HepG2 (cell line): ENCODE data around the gene HECTD1. TPM values are rescaled to one million over a fixed set of nuclear protein-coding genes. Genes with fewer than 3 reads are reported as not detected.
A peak's percentile ranks its signal among the peaks of the same experiment; 100 is the strongest.

Experiments used
- NCOA1 ChIP-seq: sonication (generic); formaldehyde crosslinking; IDR thresholded peaks from 2 replicates; pipeline ENCODE4 v1.9.0; 2021; ENCODE audit warnings: missing genetic modification reagents
- RARG ChIP-seq: sonication (generic); formaldehyde crosslinking; IDR thresholded peaks from 2 replicates; pipeline ENCODE4 v1.4.0; 2020; ENCODE audit warnings: low read depth, mild to moderate bottlenecking, missing genetic modification reagents
- RNF2 ChIP-seq: fragments of 450-650 bp; conservative IDR thresholded peaks from 2 replicates; pipeline ENCODE4 v1.6.1; 2016; ENCODE audit warnings: low read depth
- SNAPC2 ChIP-seq: sonication (generic); formaldehyde crosslinking; IDR thresholded peaks from 2 replicates; pipeline ENCODE4 v1.8.1; 2022; ENCODE audit warnings: mild to moderate bottlenecking, missing genetic modification reagents
- TCF7 ChIP-seq: sonication (generic); IDR thresholded peaks from 2 replicates; pipeline ENCODE4 v1.6.1; 2016; ENCODE audit warnings: antibody characterized with exemption, low read depth
- ZNF484 ChIP-seq: sonication (generic); formaldehyde crosslinking; IDR thresholded peaks from 2 replicates; pipeline ENCODE4 v1.5.1; 2020; ENCODE audit warnings: mild to moderate bottlenecking, low read depth, missing genetic modification reagents, borderline replicate concordance
- ZNF777 ChIP-seq: sonication (generic); formaldehyde crosslinking; IDR thresholded peaks from 2 replicates; pipeline ENCODE4 v1.4.0; 2020; ENCODE audit warnings: missing genetic modification reagents
- polyA plus RNA-seq, 8 experiments: library from polyadenylated mRNA; depleted of rRNA in 3 of 8; stranded (reverse) in 7 of 8; unstranded in 1 of 8; fragments of >200 nt; fragmentation: Illumina TruSeq in 4 of 8; extraction: Trizol in 4 of 8; gene quantifications; 2 replicates each; pipeline versions ENCODE4 v1.2.1 to v1.2.3, GENCODE V29; 2011 to 2016; ENCODE audit warnings: low read depth in 4 of 8, missing spikeins in 1 of 8, mixed read lengths in 1 of 8; ENCODE audit not compliant: insufficient read depth in 1 of 8
- total RNA-seq, 5 experiments: library from RNA; depleted of rRNA; stranded (reverse); fragments of >200 nt; fragmentation: Illumina TruSeq; extraction: Trizol; gene quantifications; 2 replicates each; pipeline ENCODE4 v1.2.3, GENCODE V29; 2016; ENCODE audit warnings: low read depth in 1 of 5
- TF ChIP-seq, protein P1 (sequence below): sonication (generic); formaldehyde crosslinking; conservative IDR thresholded peaks from 2 replicates; pipeline ENCODE4 v1.4.0; 2020; ENCODE audit warnings: missing genetic modification reagents
- TF ChIP-seq, protein P2 (sequence below): sonication (generic); formaldehyde crosslinking; IDR thresholded peaks from 2 replicates; pipeline ENCODE4 v1.4.0; 2020; ENCODE audit warnings: missing genetic modification reagents
- TF ChIP-seq, protein P3 (sequence below): sonication (generic); formaldehyde crosslinking; IDR thresholded peaks from 2 replicates; pipeline ENCODE4 v1.5.0; 2020; ENCODE audit warnings: mild to moderate bottlenecking, missing genetic modification reagents
- TF ChIP-seq, protein P4 (sequence below): sonication (generic); formaldehyde crosslinking; conservative IDR thresholded peaks from 2 replicates; pipeline ENCODE4 v1.4.0; 2020; ENCODE audit warnings: missing genetic modification reagents
- TF ChIP-seq, protein P5 (sequence below): sonication (generic); formaldehyde crosslinking; IDR thresholded peaks from 2 replicates; pipeline ENCODE4 v1.4.0; 2020; ENCODE audit warnings: missing genetic modification reagents, borderline replicate concordance
- TF ChIP-seq, protein P6 (sequence below): sonication (generic); formaldehyde crosslinking; IDR thresholded peaks from 2 replicates; pipeline ENCODE4 v1.4.0; 2020; ENCODE audit warnings: low read depth, missing genetic modification reagents

Gene HECTD1
- total and polyA plus RNA-seq, 2 of the 13 experiments (the other 11 are each of a cell fraction or from before 2014, with no cell fraction given), result 312 to 560 TPM

DNA sequence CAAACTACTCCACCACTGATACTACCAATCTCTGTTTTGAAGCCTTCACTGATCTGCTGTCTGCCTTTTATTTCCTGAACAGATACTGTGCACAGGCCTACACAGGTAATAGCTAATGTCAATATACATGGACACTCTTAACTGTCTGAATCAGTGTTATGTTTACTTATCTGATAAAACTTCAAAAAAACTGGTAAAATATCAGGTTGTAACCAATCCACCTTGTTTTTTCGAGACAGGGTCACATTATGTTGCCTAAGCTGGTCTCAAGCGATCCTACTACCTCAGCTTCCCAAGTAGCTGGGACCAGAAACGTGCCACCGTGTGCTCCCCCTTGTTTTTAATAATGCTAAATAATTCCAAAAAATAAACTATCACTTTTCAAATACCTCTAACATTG, 43.5 kb downstream of the HECTD1 start (continued):
- TF ChIP-seq, protein P1, sequence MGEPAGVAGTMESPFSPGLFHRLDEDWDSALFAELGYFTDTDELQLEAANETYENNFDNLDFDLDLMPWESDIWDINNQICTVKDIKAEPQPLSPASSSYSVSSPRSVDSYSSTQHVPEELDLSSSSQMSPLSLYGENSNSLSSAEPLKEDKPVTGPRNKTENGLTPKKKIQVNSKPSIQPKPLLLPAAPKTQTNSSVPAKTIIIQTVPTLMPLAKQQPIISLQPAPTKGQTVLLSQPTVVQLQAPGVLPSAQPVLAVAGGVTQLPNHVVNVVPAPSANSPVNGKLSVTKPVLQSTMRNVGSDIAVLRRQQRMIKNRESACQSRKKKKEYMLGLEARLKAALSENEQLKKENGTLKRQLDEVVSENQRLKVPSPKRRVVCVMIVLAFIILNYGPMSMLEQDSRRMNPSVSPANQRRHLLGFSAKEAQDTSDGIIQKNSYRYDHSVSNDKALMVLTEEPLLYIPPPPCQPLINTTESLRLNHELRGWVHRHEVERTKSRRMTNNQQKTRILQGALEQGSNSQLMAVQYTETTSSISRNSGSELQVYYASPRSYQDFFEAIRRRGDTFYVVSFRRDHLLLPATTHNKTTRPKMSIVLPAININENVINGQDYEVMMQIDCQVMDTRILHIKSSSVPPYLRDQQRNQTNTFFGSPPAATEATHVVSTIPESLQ (CRISPR knock-in tag), result no peak
- TF ChIP-seq, protein P2, sequence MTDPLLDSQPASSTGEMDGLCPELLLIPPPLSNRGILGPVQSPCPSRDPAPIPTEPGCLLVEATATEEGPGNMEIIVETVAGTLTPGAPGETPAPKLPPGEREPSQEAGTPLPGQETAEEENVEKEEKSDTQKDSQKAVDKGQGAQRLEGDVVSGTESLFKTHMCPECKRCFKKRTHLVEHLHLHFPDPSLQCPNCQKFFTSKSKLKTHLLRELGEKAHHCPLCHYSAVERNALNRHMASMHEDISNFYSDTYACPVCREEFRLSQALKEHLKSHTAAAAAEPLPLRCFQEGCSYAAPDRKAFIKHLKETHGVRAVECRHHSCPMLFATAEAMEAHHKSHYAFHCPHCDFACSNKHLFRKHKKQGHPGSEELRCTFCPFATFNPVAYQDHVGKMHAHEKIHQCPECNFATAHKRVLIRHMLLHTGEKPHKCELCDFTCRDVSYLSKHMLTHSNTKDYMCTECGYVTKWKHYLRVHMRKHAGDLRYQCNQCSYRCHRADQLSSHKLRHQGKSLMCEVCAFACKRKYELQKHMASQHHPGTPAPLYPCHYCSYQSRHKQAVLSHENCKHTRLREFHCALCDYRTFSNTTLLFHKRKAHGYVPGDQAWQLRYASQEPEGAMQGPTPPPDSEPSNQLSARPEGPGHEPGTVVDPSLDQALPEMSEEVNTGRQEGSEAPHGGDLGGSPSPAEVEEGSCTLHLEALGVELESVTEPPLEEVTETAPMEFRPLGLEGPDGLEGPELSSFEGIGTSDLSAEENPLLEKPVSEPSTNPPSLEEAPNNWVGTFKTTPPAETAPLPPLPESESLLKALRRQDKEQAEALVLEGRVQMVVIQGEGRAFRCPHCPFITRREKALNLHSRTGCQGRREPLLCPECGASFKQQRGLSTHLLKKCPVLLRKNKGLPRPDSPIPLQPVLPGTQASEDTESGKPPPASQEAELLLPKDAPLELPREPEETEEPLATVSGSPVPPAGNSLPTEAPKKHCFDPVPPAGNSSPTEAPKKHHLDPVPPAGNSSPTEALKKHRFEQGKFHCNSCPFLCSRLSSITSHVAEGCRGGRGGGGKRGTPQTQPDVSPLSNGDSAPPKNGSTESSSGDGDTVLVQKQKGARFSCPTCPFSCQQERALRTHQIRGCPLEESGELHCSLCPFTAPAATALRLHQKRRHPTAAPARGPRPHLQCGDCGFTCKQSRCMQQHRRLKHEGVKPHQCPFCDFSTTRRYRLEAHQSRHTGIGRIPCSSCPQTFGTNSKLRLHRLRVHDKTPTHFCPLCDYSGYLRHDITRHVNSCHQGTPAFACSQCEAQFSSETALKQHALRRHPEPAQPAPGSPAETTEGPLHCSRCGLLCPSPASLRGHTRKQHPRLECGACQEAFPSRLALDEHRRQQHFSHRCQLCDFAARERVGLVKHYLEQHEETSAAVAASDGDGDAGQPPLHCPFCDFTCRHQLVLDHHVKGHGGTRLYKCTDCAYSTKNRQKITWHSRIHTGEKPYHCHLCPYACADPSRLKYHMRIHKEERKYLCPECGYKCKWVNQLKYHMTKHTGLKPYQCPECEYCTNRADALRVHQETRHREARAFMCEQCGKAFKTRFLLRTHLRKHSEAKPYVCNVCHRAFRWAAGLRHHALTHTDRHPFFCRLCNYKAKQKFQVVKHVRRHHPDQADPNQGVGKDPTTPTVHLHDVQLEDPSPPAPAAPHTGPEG (CRISPR knock-in tag), result no peak
- TF ChIP-seq, protein P3, sequence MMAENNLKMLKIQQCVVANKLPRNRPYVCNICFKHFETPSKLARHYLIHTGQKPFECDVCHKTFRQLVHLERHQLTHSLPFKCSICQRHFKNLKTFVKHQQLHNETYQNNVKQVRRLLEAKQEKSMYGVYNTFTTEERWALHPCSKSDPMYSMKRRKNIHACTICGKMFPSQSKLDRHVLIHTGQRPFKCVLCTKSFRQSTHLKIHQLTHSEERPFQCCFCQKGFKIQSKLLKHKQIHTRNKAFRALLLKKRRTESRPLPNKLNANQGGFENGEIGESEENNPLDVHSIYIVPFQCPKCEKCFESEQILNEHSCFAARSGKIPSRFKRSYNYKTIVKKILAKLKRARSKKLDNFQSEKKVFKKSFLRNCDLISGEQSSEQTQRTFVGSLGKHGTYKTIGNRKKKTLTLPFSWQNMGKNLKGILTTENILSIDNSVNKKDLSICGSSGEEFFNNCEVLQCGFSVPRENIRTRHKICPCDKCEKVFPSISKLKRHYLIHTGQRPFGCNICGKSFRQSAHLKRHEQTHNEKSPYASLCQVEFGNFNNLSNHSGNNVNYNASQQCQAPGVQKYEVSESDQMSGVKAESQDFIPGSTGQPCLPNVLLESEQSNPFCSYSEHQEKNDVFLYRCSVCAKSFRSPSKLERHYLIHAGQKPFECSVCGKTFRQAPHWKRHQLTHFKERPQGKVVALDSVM (CRISPR knock-in tag), result no peak
- no peak for TF ChIP-seq ZNF777
- no peak for TF ChIP-seq ZNF484 (CRISPR knock-in tag)
- TF ChIP-seq, protein P4, sequence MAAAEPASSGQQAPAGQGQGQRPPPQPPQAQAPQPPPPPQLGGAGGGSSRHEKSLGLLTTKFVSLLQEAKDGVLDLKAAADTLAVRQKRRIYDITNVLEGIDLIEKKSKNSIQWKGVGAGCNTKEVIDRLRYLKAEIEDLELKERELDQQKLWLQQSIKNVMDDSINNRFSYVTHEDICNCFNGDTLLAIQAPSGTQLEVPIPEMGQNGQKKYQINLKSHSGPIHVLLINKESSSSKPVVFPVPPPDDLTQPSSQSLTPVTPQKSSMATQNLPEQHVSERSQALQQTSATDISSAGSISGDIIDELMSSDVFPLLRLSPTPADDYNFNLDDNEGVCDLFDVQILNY (CRISPR knock-in tag), result no peak
- TF ChIP-seq RARG, result no peak
- peak; percentile 56 for TF ChIP-seq TCF7
- TF ChIP-seq RNF2, result no peak
- 0 out of 2 replicates have a peak, but pooled peaks have one; percentile 2 for TF ChIP-seq NCOA1
- TF ChIP-seq, protein P5, sequence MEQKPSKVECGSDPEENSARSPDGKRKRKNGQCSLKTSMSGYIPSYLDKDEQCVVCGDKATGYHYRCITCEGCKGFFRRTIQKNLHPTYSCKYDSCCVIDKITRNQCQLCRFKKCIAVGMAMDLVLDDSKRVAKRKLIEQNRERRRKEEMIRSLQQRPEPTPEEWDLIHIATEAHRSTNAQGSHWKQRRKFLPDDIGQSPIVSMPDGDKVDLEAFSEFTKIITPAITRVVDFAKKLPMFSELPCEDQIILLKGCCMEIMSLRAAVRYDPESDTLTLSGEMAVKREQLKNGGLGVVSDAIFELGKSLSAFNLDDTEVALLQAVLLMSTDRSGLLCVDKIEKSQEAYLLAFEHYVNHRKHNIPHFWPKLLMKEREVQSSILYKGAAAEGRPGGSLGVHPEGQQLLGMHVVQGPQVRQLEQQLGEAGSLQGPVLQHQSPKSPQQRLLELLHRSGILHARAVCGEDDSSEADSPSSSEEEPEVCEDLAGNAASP (CRISPR knock-in tag), result peak; percentile 34; the same call in 1 of the 2 replicates
- TF ChIP-seq, protein P6, sequence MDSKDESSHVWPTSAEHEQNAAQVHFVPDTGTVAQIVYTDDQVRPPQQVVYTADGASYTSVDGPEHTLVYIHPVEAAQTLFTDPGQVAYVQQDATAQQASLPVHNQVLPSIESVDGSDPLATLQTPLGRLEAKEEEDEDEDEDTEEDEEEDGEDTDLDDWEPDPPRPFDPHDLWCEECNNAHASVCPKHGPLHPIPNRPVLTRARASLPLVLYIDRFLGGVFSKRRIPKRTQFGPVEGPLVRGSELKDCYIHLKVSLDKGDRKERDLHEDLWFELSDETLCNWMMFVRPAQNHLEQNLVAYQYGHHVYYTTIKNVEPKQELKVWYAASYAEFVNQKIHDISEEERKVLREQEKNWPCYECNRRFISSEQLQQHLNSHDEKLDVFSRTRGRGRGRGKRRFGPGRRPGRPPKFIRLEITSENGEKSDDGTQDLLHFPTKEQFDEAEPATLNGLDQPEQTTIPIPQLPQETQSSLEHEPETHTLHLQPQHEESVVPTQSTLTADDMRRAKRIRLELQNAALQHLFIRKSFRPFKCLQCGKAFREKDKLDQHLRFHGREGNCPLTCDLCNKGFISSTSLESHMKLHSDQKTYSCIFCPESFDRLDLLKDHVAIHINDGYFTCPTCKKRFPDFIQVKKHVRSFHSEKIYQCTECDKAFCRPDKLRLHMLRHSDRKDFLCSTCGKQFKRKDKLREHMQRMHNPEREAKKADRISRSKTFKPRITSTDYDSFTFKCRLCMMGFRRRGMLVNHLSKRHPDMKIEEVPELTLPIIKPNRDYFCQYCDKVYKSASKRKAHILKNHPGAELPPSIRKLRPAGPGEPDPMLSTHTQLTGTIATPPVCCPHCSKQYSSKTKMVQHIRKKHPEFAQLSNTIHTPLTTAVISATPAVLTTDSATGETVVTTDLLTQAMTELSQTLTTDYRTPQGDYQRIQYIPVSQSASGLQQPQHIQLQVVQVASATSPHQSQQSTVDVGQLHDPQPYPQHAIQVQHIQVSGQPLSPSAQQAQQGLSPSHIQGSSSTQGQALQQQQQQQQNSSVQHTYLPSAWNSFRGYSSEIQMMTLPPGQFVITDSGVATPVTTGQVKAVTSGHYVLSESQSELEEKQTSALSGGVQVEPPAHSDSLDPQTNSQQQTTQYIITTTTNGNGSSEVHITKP, result no peak
- TF ChIP-seq SNAPC2, result peak; percentile 54; the same call in 1 of the 2 replicates
